Stimulated activated naive CD4-positive, alpha-beta T cell (primary cell): ENCODE measurements around the gene SACM1L.
"Not testable (repeated sequence)": the region's sequence is repeated elsewhere in the genome, so short reads cannot be mapped to it uniquely, and the experiment has no call there.

Experiments
- DNase-seq, 6 experiments: peaks; one replicate each; lab custom pipeline; 2025; lab: John Stamatoyannopoulos, UW

Gene SACM1L

DNA sequence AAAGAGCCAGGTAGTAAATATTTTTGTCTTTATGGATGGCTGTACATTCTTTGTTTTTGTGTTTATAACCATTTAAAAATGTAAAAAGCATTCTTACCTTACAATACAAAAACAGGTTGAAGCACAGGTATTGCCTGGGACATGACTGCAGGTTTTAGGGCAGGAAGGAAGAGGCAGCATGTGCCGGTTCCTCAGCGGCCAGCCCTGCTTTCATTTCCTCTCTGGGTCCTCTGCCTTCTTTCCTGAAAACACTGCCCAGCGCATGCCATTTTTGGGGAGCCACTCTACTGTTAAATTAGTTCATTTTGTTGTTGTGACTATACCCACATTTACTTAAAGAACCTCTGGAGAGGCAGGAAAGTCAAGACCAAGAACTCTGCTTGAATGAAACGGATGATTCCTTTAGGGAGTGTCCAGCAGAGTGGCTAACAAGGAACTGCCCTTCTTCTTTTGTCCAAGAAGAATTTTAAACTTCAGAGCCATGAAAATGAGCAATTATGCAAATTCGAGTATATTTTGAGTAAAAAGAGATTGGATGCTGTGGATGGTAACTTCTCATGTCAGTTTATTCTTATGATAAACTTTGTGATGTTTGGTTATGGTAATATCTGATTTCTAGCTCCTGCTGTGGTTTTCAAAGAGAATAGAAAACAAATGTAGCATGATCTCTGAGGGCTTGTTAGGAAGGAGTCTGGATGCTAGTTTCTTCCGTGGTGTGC lies 52.7 kb downstream of the SACM1L start:
- no peak for DNase-seq

DNA sequence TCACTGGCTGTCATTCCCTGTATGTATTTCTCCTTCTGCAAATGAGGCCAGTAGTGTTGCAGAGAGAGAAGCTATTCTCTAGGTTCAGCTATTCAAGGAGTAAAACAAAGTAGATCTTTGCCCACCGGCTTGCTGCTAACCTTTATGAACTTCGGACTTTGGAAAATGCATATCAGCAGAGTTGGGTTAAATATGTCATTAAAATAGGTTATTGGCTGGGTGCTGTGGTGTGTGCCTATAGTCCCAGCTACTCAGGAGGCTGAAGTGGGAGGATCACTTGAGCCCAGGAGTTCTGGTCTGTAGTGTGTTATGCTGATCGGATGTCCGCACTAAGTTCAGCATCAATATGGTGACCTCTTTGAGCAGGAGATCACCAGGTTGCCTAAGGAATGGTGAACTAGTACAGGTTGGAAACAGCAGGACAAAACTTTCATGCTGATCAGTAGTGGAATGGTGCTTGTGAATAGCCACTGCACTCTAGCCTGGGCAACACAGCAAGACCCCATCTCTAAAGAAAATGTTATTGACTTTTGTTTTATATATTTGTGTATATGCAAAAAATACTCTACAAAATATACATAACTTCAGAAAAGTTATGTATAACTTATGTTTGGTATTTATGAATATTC lies 53.4 kb downstream of the SACM1L start:
- no peak for DNase-seq

GRCh38 chr3:45746165-45746776 lies 57.1 kb downstream of the SACM1L start:
- no peak for DNase-seq

- no peak for DNase-seq
Measured at GRCh38 chr3:45746777-45747622, 57.8 kb downstream of the SACM1L start.

- no peak for DNase-seq
Measured at GRCh38 chr3:45748068-45748467, 58.9 kb downstream of the SACM1L start.

- DNase-seq, result not testable (repeated sequence)
Measured at GRCh38 chr3:45749036-45749600, 59.9 kb downstream of the SACM1L start.

GRCh38 chr3:45749880-45750279 lies 60.7 kb downstream of the SACM1L start:
- DNase-seq, result no peak

- no peak for DNase-seq
Measured at GRCh38 chr3:45751537-45752242, 62.5 kb downstream of the SACM1L start.

- DNase-seq, result no peak
Measured at GRCh38 chr3:45753095-45753494, 63.9 kb downstream of the SACM1L start.

GRCh38 chr3:45754461-45754860 lies 65.3 kb downstream of the SACM1L start:
- DNase-seq, result no peak

DNA sequence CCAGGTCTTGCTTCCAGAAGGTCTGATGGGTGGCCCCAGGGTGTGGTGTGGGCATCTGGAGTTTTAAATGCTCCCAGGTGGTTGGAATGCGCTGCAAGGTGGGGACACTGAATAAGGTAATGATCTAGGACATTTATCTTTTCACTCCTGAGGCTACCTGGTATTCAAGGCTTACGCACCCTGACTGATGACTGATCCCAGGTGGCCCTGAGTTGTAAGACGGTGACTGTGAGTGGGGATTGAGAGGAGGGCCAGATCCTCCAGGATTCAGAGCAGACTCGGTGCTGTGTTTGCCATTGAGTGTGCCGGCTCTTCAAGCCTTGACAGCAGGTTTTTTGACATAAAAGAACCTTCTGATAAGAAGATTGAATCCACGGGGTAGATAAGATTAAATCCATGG lies 66.9 kb downstream of the SACM1L start:
- DNase-seq, result no peak

GRCh38 chr3:45757141-45757540 lies 67.9 kb downstream of the SACM1L start:
- not testable (repeated sequence) for DNase-seq

DNA sequence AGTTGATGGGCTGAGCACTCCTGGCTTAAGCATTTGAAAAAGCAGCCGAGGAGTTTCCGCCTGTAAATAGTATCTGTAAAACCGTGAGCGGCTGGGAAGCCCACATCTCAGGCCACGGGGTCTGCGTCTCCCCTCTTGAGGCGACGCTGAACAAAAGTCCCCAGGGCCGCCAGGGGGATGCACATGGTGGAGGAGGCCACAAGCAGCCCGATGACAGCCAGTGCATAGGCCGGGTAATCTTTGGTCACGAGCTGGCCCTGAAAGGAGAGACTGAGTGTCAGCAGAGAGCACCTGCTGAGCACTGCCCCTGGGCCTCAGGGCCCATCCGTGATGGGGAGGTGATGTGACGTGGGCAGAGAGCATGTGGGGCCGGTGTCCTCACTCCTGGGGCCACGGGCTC lies 69.7 kb downstream of the SACM1L start:
- no peak for DNase-seq

DNA sequence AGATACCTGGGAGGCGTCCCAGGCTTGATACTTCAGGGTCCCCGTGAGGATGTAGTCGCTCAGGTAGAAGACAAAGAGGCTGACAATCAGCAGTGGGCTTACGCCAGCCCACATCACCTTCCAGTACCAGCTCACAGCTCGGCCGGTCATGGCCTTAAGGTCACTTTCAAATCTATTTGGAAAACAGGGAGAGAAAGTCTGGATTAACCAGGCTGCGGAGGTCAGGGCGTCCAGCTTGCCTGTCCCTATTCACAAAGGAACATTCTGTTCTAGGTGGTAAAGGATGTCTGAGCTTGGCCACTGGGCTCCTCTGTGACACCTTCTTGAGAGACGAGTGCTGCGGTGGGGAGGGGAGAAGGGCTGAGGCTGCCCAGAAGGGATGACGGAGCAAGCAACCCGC lies 70.7 kb downstream of the SACM1L start:
- DNase-seq, result no peak

- peak in 5 of 6 experiments; percentile 5 to 39 (median 13) for DNase-seq
Measured at GRCh38 chr3:45760878-45761711, 71.9 kb downstream of the SACM1L start.

- no peak for DNase-seq
Measured at GRCh38 chr3:45761831-45762230, 72.6 kb downstream of the SACM1L start.

GRCh38 chr3:45762647-45763302 lies 73.6 kb downstream of the SACM1L start:
- DNase-seq, result no peak

DNA sequence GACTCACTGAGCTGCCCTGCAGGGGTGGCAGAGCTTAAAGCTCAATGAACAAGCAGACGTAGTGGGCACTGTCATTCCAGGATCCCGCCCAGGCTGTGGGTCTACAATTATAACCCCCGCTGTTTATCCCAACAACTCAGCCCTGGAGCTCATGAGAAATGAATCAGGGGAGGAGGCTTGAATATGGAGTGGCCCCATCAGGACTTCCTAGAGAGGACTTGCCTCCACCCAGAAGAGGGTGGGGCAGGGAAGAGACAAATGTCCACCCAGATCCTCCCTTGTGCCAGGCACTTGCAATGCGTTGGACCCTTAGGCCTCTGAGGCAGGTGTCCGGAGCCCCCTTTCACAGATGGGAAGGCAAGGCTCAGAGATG lies 74.1 kb downstream of the SACM1L start:
- DNase-seq, result no peak

- DNase-seq, result no peak
Measured at GRCh38 chr3:45765266-45765851, 76.2 kb downstream of the SACM1L start.

GRCh38 chr3:45765958-45766357 lies 76.8 kb downstream of the SACM1L start:
- DNase-seq, result no peak
